Uterine smooth muscle cell (primary cell): ENCODE data around the gene HLA-DPB1. TPM values are rescaled to one million over a fixed set of nuclear protein-coding genes. Genes with fewer than 3 reads are reported as not detected.

Source experiments
- total RNA-seq: library from RNA; depleted of rRNA; stranded (reverse); fragments of >200 nt; gene quantifications from 2 replicates; pipeline ENCODE4 v1.2.3, GENCODE V29; 2014

Gene HLA-DPB1
- 6.8 and 21.1 TPM in 2 replicates for total RNA-seq

GRCh38 chr6:33075568-33076405 lies at the start of gene HLA-DPB1:
TSS of gene HLA-DPB1 (plus strand) at chr6:33075990. CDS start at chr6:33076042, 52 bp downstream.

DNA sequence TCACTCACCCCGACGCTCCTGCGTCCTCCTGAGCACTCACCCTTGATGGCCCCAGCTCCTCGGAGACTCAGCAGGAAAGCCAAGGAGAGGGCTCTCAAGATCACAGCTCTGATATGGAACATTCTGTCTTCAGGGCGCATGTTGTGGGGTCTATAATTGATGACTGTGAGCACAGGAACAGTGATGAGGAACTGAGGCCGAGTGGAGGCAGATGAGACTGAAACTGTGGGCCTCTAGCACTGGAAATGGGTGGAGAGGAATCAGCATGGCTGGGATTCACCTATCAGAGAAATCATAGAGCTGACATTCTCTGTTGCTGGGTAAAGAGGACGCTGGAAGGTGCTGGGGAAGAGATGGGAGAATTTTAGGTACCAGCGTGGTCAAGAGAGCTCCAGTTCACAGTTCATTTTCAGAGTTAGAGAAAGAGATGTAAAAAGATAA lies 2.3 kb upstream of the HLA-DPB1 start, which contains the start of gene HLA-DPA1:
Gene HLA-DPA1, minus strand, starts transcription at position 219 of the 441 bp plus-strand sequence.

Other genes with a start within 250 kb of the HLA-DPB1 start
- gene TAP2, start 237.3 kb upstream of the HLA-DPB1 start, total RNA-seq, result 8.0 and 10.3 TPM in 2 replicates
- 41.2 and 52.1 TPM in 2 replicates for gene PSMB8, start 231.9 kb upstream of the HLA-DPB1 start, total RNA-seq
- 39.5 and 48.9 TPM in 2 replicates for gene TAP1, start 222.3 kb upstream of the HLA-DPB1 start, total RNA-seq
- 26.7 and 30.7 TPM in 2 replicates for gene PSMB9, start 221.8 kb upstream of the HLA-DPB1 start, total RNA-seq
- gene HLA-DMB, start 135.0 kb upstream of the HLA-DPB1 start, total RNA-seq, result under 0.01 TPM in 1 of 2 replicates, not detected in the other
- gene HLA-DMA, start 122.9 kb upstream of the HLA-DPB1 start, total RNA-seq, result 0.33 and 1.1 TPM in 2 replicates
- gene BRD2, start 107.4 kb upstream of the HLA-DPB1 start, total RNA-seq, result 95.3 and 96.0 TPM in 2 replicates
- not detected in 2 replicates for gene HLA-DOA, start 66.4 kb upstream of the HLA-DPB1 start, total RNA-seq
- gene HLA-DPA1, start 2.3 kb upstream of the HLA-DPB1 start, total RNA-seq, result 0.55 and 4.0 TPM in 2 replicates
- gene COL11A2, start 116.5 kb downstream of the HLA-DPB1 start, total RNA-seq, result 0.11 and 0.12 TPM in 2 replicates
- gene RXRB, start 124.7 kb downstream of the HLA-DPB1 start, total RNA-seq, result 23.9 and 25.0 TPM in 2 replicates
- gene SLC39A7, start 124.9 kb downstream of the HLA-DPB1 start, total RNA-seq, result 129 and 159 TPM in 2 replicates
- 2.7 and 8.9 TPM in 2 replicates for gene HSD17B8, start 128.7 kb downstream of the HLA-DPB1 start, total RNA-seq
- 26.7 and 34.0 TPM in 2 replicates for gene RING1, start 132.5 kb downstream of the HLA-DPB1 start, total RNA-seq
- 35.0 and 35.6 TPM in 2 replicates for gene VPS52, start 195.9 kb downstream of the HLA-DPB1 start, total RNA-seq
- 3,212 and 3,760 TPM in 2 replicates for gene RPS18, start 196.1 kb downstream of the HLA-DPB1 start, total RNA-seq
- 4.4 and 5.3 TPM in 2 replicates for gene B3GALT4, start 201.1 kb downstream of the HLA-DPB1 start, total RNA-seq
- gene WDR46, start 213.2 kb downstream of the HLA-DPB1 start, total RNA-seq, result 79.9 and 102 TPM in 2 replicates
- gene PFDN6, start 213.6 kb downstream of the HLA-DPB1 start, total RNA-seq, result 38.9 and 42.8 TPM in 2 replicates
- gene RGL2, start 223.0 kb downstream of the HLA-DPB1 start, total RNA-seq, result 20.1 and 23.9 TPM in 2 replicates
- 33.0 and 49.9 TPM in 2 replicates for gene TAPBP, start 238.1 kb downstream of the HLA-DPB1 start, total RNA-seq
- gene ZBTB22, start 241.8 kb downstream of the HLA-DPB1 start, total RNA-seq, result 19.5 and 24.2 TPM in 2 replicates
- 24.7 and 70.2 TPM in 2 replicates for gene DAXX, start 247.0 kb downstream of the HLA-DPB1 start, total RNA-seq